HEK293 (cell line): ENCODE data around the gene THYN1.
"Not testable (repeated sequence)": the region's sequence is repeated elsewhere in the genome, so short reads cannot be mapped to it uniquely, and the experiment has no call there.

ENCODE experiments used
- CTCF ChIA-PET: fragments of 350-600 bp; formaldehyde crosslinking; extraction: SDS; loops from one replicate; lab custom pipeline; 2021; ENCODE audit warnings: antibody characterized with exemption; lab: Yijun Ruan, JAX
- POLR2A ChIA-PET: fragments of 300-600 bp; formaldehyde crosslinking; extraction: SDS; loops from one replicate; lab custom pipeline; 2020; ENCODE audit warnings: antibody characterized with exemption, inconsistent platforms; lab: Yijun Ruan, JAX
- H3K27ac ChIP-seq: fragments of 200-500 bp; sonication (Bioruptor generic); 2 replicates; pipeline ENCODE4 v1.5.1; 2014; ENCODE audit warnings: low read depth, low read length, control low read depth, inconsistent platforms; ENCODE audit errors: extremely low read depth
- H3K36me3 ChIP-seq, 2 experiments: fragments of 200-500 bp in 1 of 2; sonication (Bioruptor generic) in 1 of 2; 1 replicate in 1 of 2; 2 replicates in 1 of 2; pipeline ENCODE4 v1.5.1; 2014 to 2017; ENCODE audit warnings: inconsistent platforms in 2 of 2, low read length in 2 of 2; ENCODE audit not compliant: control insufficient read depth in 2 of 2, insufficient read depth in 1 of 2
- H3K4me1 ChIP-seq: fragments of 200-500 bp; sonication (Bioruptor generic); 2 replicates; pipeline ENCODE4 v1.5.1; 2014; ENCODE audit warnings: mild to moderate bottlenecking, low read length, inconsistent platforms; ENCODE audit not compliant: control insufficient read depth, insufficient read depth
- H3K4me3 ChIP-seq: 2 replicates; pipeline ENCODE4 v1.5.1; 2011; ENCODE audit warnings: low read depth, mild to moderate bottlenecking, control low read depth, low read length, moderate library complexity
- H3K9me3 ChIP-seq: fragments of 200-500 bp; sonication (Bioruptor generic); 2 replicates; pipeline ENCODE4 v1.5.1; 2014; ENCODE audit warnings: low read depth, low read length, inconsistent platforms; ENCODE audit not compliant: control insufficient read depth, insufficient read depth
- GLI2 ChIP-seq: fragments of 450-650 bp; formaldehyde crosslinking; IDR thresholded peaks from 2 replicates; pipeline ENCODE4; 2017; ENCODE audit warnings: missing biosample characterization, missing genetic modification characterization, low read depth, borderline replicate concordance
- KLF1 ChIP-seq: fragments of 450-650 bp; formaldehyde crosslinking; IDR thresholded peaks from 2 replicates; pipeline ENCODE4 v1.5.1; 2016; ENCODE audit warnings: missing biosample characterization, missing genetic modification characterization
- KLF8 ChIP-seq: fragments of 450-650 bp; formaldehyde crosslinking; IDR thresholded peaks from 2 replicates; pipeline ENCODE4 v1.5.1; 2016; ENCODE audit warnings: missing biosample characterization, missing genetic modification characterization
- OVOL3 ChIP-seq: fragments of 450-650 bp; formaldehyde crosslinking; IDR thresholded peaks from 2 replicates; pipeline ENCODE4 v1.5.1; 2016; ENCODE audit warnings: missing biosample characterization, missing genetic modification characterization
- SCRT2 ChIP-seq: fragments of 450-650 bp; formaldehyde crosslinking; IDR thresholded peaks from 2 replicates; pipeline ENCODE4 v1.5.1; 2016; ENCODE audit warnings: missing biosample characterization, missing genetic modification characterization
- TCF7L2 ChIP-seq: IDR thresholded peaks from 2 replicates; pipeline ENCODE4 v1.6.1; 2011; ENCODE audit warnings: low read depth, mild to moderate bottlenecking, inconsistent platforms, low read length, moderate library complexity, borderline replicate concordance
- TRIM28 ChIP-seq: IDR thresholded peaks from 2 replicates; pipeline ENCODE4 v1.6.1; 2011; ENCODE audit warnings: low read length, control low read depth, borderline replicate concordance
- YY2 ChIP-seq: fragments of 450-650 bp; formaldehyde crosslinking; IDR thresholded peaks from 2 replicates; pipeline ENCODE4 v1.5.1; 2016; ENCODE audit warnings: missing biosample characterization, missing genetic modification characterization
- ZFHX2 ChIP-seq: fragments of 450-650 bp; formaldehyde crosslinking; conservative IDR thresholded peaks from 2 replicates; pipeline ENCODE4 v1.5.1; 2016; ENCODE audit warnings: missing biosample characterization, missing genetic modification characterization
- ZFP3 ChIP-seq: fragments of 450-650 bp; formaldehyde crosslinking; IDR thresholded peaks from 2 replicates; pipeline ENCODE4 v1.5.1; 2016; ENCODE audit warnings: low read depth, missing biosample characterization, missing genetic modification characterization
- ZFP69B ChIP-seq: fragments of 450-650 bp; formaldehyde crosslinking; IDR thresholded peaks from 2 replicates; pipeline ENCODE4 v1.5.1; 2016; ENCODE audit warnings: missing biosample characterization, missing genetic modification characterization
- ZNF121 ChIP-seq: fragments of 450-650 bp; formaldehyde crosslinking; IDR thresholded peaks from 2 replicates; pipeline ENCODE4 v1.5.1; 2016; ENCODE audit warnings: missing biosample characterization, missing genetic modification characterization
- ZNF140 ChIP-seq: fragments of 450-650 bp; formaldehyde crosslinking; IDR thresholded peaks from 2 replicates; pipeline ENCODE4 v1.5.1; 2016; ENCODE audit warnings: missing biosample characterization, missing genetic modification characterization
- ZNF24 ChIP-seq: fragments of 450-650 bp; formaldehyde crosslinking; IDR thresholded peaks from 2 replicates; pipeline ENCODE4 v1.5.1; 2016; ENCODE audit warnings: missing biosample characterization, missing genetic modification characterization
- ZNF311 ChIP-seq: fragments of 450-650 bp; formaldehyde crosslinking; IDR thresholded peaks from 2 replicates; pipeline ENCODE4 v1.5.1; 2017; ENCODE audit warnings: missing biosample characterization, missing genetic modification characterization, borderline replicate concordance
- ZNF354C ChIP-seq: fragments of 450-650 bp; formaldehyde crosslinking; IDR thresholded peaks from 2 replicates; pipeline ENCODE4 v1.5.1; 2016; ENCODE audit warnings: missing biosample characterization, missing genetic modification characterization, low read depth, borderline replicate concordance
- ZNF362 ChIP-seq: fragments of 450-650 bp; formaldehyde crosslinking; IDR thresholded peaks from 2 replicates; pipeline ENCODE4 v1.5.1; 2016; ENCODE audit warnings: missing biosample characterization, missing genetic modification characterization
- ZNF416 ChIP-seq: fragments of 450-650 bp; formaldehyde crosslinking; IDR thresholded peaks from 2 replicates; pipeline ENCODE4 v1.5.1; 2016; ENCODE audit warnings: missing biosample characterization, missing genetic modification characterization
- ZNF529 ChIP-seq: fragments of 450-650 bp; formaldehyde crosslinking; IDR thresholded peaks from 2 replicates; pipeline ENCODE4 v1.5.1; 2017; ENCODE audit warnings: missing genetic modification characterization, missing biosample characterization; ENCODE audit not compliant: insufficient replicate concordance
- ZNF600 ChIP-seq: fragments of 450-650 bp; formaldehyde crosslinking; IDR thresholded peaks from 2 replicates; pipeline ENCODE4 v1.5.1; 2016; ENCODE audit warnings: missing biosample characterization, missing genetic modification characterization
- ZNF623 ChIP-seq: fragments of 450-650 bp; formaldehyde crosslinking; IDR thresholded peaks from 2 replicates; pipeline ENCODE4 v1.5.1; 2016; ENCODE audit warnings: missing biosample characterization, missing genetic modification characterization
- ZNF629 ChIP-seq: fragments of 450-650 bp; formaldehyde crosslinking; IDR thresholded peaks from 2 replicates; pipeline ENCODE4 v1.5.1; 2017; ENCODE audit warnings: missing biosample characterization, missing genetic modification characterization
- ZNF645 ChIP-seq: fragments of 450-650 bp; formaldehyde crosslinking; IDR thresholded peaks from 2 replicates; pipeline ENCODE4; 2016; ENCODE audit warnings: missing biosample characterization, missing genetic modification characterization
- ZNF785 ChIP-seq: fragments of 450-650 bp; formaldehyde crosslinking; IDR thresholded peaks from 2 replicates; pipeline ENCODE4 v1.5.1; 2016; ENCODE audit warnings: missing biosample characterization, missing genetic modification characterization
- ZNF792 ChIP-seq: fragments of 450-650 bp; formaldehyde crosslinking; IDR thresholded peaks from 2 replicates; pipeline ENCODE4 v1.5.1; 2016; ENCODE audit warnings: missing biosample characterization, missing genetic modification characterization

Gene THYN1

GRCh38 chr11:134257101-134257500 is 3.9 kb upstream of the THYN1 start:
- no peak overlapping the region for H3K4me3 ChIP-seq
- CTCF ChIA-PET = interaction anchor here (0.5 kb wide), 1 partner anchor 1460 kb away, joined by 4 read pairs; no protein-coding TSS in a partner anchor
- H3K9me3 ChIP-seq = no peaks in the 10 kb centered on the region
- H3K36me3 ChIP-seq = peaks cover 0 to 52% of the 10 kb centered on the region in 2 experiments; a peak in 1 of 3 replicates
- H3K27ac ChIP-seq = no peak overlapping the region
- POLR2A ChIA-PET = no interaction called here
- no peaks in the 10 kb centered on the region for H3K4me1 ChIP-seq
- no peak for TF ChIP-seq TCF7L2
- TF ChIP-seq ZNF24 (tag by site-specific recombination) = no peak
- no peak for TF ChIP-seq GLI2 (tag by site-specific recombination)
- TF ChIP-seq ZNF354C (tag by site-specific recombination) = no peak
- TF ChIP-seq TRIM28 = no peak

GRCh38 chr11:134255184-134255561 is 2.0 kb upstream of the THYN1 start:
- H3K36me3 ChIP-seq = peaks cover 0 to 46% of the 10 kb centered on the region in 2 experiments; a peak in 1 of 3 replicates
- ChIA-PET POLR2A (interaction anchor here (2.2 to 4.0 kb wide), 2 partner anchors 18 to 31 kb away, joined by 11 to 35 read pairs; partner anchors contain the start of genes NCAPD3 and VPS26B), CTCF (interaction anchor here (0.6 to 1.2 kb wide), 2 partner anchors 21 to 155 kb away, joined by 3 to 5 read pairs; no protein-coding TSS in a partner anchor)
- not testable (repeated sequence) for H3K27ac ChIP-seq, H3K4me3 ChIP-seq, H3K4me1 ChIP-seq, H3K9me3 ChIP-seq

GRCh38 chr11:134254433-134255183 is 1.5 kb upstream of the THYN1 start:
- CTCF ChIA-PET = interaction anchor here (0.6 to 1.2 kb wide), 3 partner anchors 10 to 155 kb away, joined by 3 to 5 read pairs (median 3); no protein-coding TSS in a partner anchor
- Histone ChIP-seq H3K27ac (no peak overlapping the region), H3K9me3 (no peaks in the 10 kb centered on the region), H3K36me3 (peaks cover 0 to 46% of the 10 kb centered on the region in 2 experiments; a peak in 1 of 3 replicates), H3K4me1 (no peaks in the 10 kb centered on the region), H3K4me3 (peak overlapping the region; percentile 79)
- POLR2A ChIA-PET = interaction anchor here (1.2 to 4.0 kb wide), 5 partner anchors 9 to 30 kb away, joined by 3 to 35 read pairs (median 4); partner anchors contain the start of genes NCAPD3 and VPS26B
- TF ChIP-seq ZNF623 = no peak
- TF ChIP-seq ZFP69B (tag by site-specific recombination) = no peak
- TF ChIP-seq KLF1 (tag by site-specific recombination) = no peak
- TF ChIP-seq ZNF311 (tag by site-specific recombination) = no peak
- TF ChIP-seq ZNF529 (tag by site-specific recombination) = no peak
- no peak for TF ChIP-seq ZNF416 (tag by site-specific recombination)
- no peak for TF ChIP-seq ZFHX2 (tag by site-specific recombination)
- no peak for TF ChIP-seq ZNF600 (tag by site-specific recombination)
- no peak for TF ChIP-seq SCRT2 (tag by site-specific recombination)
- no peak for TF ChIP-seq ZNF629 (tag by site-specific recombination)

- Histone ChIP-seq H3K4me3 (peak overlapping the region; percentile 60), H3K4me1 (no peaks in the 10 kb centered on the region), H3K36me3 (peaks cover 0 to 47% of the 10 kb centered on the region in 2 experiments; a peak in 1 of 3 replicates), H3K27ac (peak overlapping the region; percentile 53; the same call in 1 of the 2 replicates), H3K9me3 (no peaks in the 10 kb centered on the region)
- CTCF ChIA-PET = interaction anchor here (0.6 to 2.7 kb wide), 4 partner anchors 9 to 223 kb away, joined by 3 to 12 read pairs (median 4); no protein-coding TSS in a partner anchor
- POLR2A ChIA-PET = interaction anchor here (0.7 to 4.0 kb wide), 3 partner anchors 21 to 73 kb away, joined by 3 to 35 read pairs (median 11); partner anchors contain the start of genes NCAPD3 and VPS26B
- no peak for TF ChIP-seq ZNF785 (tag by site-specific recombination)
- TF ChIP-seq ZNF792 (tag by site-specific recombination) = no peak
- TF ChIP-seq ZFP3 (tag by site-specific recombination) = no peak
- TF ChIP-seq ZNF362 (tag by site-specific recombination) = no peak
- TF ChIP-seq ZNF645 = no peak
- TF ChIP-seq ZNF121 (tag by site-specific recombination) = no peak
- 0 out of 2 replicates have a peak, but pooled peaks have one; percentile 49 for TF ChIP-seq OVOL3 (tag by site-specific recombination)
- TF ChIP-seq YY2 = no peak
- TF ChIP-seq KLF8 (tag by site-specific recombination) = no peak
- TF ChIP-seq ZNF140 = no peak
These were observed 585 bp downstream of the THYN1 start for GRCh38 chr11:134252346-134253187.
